OCI-LY3 (cell line): Measurements from ENCODE around the gene FAM184B.

Source experiments
- H2AFZ ChIP-seq: fragments of 200-600, 300-600 bp; shearing (Covaris generic); 2 replicates; pipeline ENCODE4 v1.6.0; 2014; ENCODE audit warnings: antibody characterized with exemption, low read depth, low read length
- H3K27ac ChIP-seq: fragments of 200-600, 300-600 bp; sonication (generic); 2 replicates; pipeline ENCODE4 v1.5.1; 2014; ENCODE audit warnings: mild to moderate bottlenecking, low read length, moderate library complexity, mixed read lengths
- H3K27me3 ChIP-seq: fragments of 200-600, 300-600 bp; sonication (generic); 2 replicates; pipeline ENCODE4 v1.6.1; 2014; ENCODE audit warnings: low read depth, low read length, mixed read lengths
- H3K36me3 ChIP-seq: fragments of 200-600, 300-600 bp; sonication (generic); replicated peaks from 2 replicates; pipeline ENCODE3; 2014; ENCODE audit warnings: low read depth, low read length, mixed read lengths
- H3K4me1 ChIP-seq: fragments of 300-600, 200-600 bp; sonication (generic); 2 replicates; pipeline ENCODE4 v1.6.1; 2014; ENCODE audit warnings: low read length, mixed read lengths
- H3K4me2 ChIP-seq: fragments of 200-600, 300-600 bp; sonication (generic); 2 replicates; pipeline ENCODE4 v1.6.1; 2014; ENCODE audit warnings: low read length, mixed read lengths
- H3K4me3 ChIP-seq: fragments of 300-600, 200-600 bp; sonication (generic); 2 replicates; pipeline ENCODE4 v1.5.1; 2014; ENCODE audit warnings: antibody characterized with exemption, mild to moderate bottlenecking, low read length, moderate library complexity
- H3K79me2 ChIP-seq: fragments of 300-600, 200-600 bp; shearing (Covaris generic); 2 replicates; pipeline ENCODE4 v1.6.1; 2014; ENCODE audit warnings: mild to moderate bottlenecking, low read length, mixed read lengths
- H3K9ac ChIP-seq: fragments of 300-600, 200-600 bp; shearing (Covaris generic); 2 replicates; pipeline ENCODE4 v1.6.0; 2014; ENCODE audit warnings: mild to moderate bottlenecking, low read length, moderate library complexity
- H3K9me3 ChIP-seq: fragments of 200-600, 300-600 bp; shearing (Covaris generic); 2 replicates; pipeline ENCODE4 v1.6.1; 2014; ENCODE audit warnings: low read length, mixed read lengths; ENCODE audit not compliant: insufficient read depth
- H4K20me1 ChIP-seq: fragments of 200-600, 300-600 bp; sonication (generic); 2 replicates; pipeline ENCODE4 v1.6.1; 2016; ENCODE audit warnings: low read length, mixed read lengths; ENCODE audit not compliant: insufficient read depth
- EZH2phosphoT487 ChIP-seq: fragments of 200-600 bp; shearing (Covaris generic); IDR thresholded peaks from 2 replicates; pipeline ENCODE4 v1.6.1; 2018; ENCODE audit warnings: antibody characterized with exemption, mixed run types, low read depth
- TF ChIP-seq, protein P1 (sequence below): fragments of 200-600, 300-600 bp; sonication (generic); IDR thresholded peaks from 2 replicates; pipeline ENCODE4 v1.5.1; 2014; ENCODE audit warnings: antibody characterized with exemption, low read length, low read depth

The FAM184B gene

GRCh38 chr4:17763931-17764330, 17.5 kb downstream of the FAM184B start:
- Histone ChIP-seq H3K27ac (no peak overlapping the region), H3K4me2 (no peak overlapping the region), H2AFZ (no peak overlapping the region), H4K20me1 (no peaks in the 10 kb centered on the region), H3K79me2 (no peaks in the 10 kb centered on the region), H3K27me3 (no peaks in the 10 kb centered on the region), H3K4me1 (no peaks in the 10 kb centered on the region), H3K4me3 (no peak overlapping the region), H3K9me3 (no peaks in the 10 kb centered on the region), H3K36me3 (no peaks in the 10 kb centered on the region), H3K9ac (no peak overlapping the region)
- TF ChIP-seq, protein P1, sequence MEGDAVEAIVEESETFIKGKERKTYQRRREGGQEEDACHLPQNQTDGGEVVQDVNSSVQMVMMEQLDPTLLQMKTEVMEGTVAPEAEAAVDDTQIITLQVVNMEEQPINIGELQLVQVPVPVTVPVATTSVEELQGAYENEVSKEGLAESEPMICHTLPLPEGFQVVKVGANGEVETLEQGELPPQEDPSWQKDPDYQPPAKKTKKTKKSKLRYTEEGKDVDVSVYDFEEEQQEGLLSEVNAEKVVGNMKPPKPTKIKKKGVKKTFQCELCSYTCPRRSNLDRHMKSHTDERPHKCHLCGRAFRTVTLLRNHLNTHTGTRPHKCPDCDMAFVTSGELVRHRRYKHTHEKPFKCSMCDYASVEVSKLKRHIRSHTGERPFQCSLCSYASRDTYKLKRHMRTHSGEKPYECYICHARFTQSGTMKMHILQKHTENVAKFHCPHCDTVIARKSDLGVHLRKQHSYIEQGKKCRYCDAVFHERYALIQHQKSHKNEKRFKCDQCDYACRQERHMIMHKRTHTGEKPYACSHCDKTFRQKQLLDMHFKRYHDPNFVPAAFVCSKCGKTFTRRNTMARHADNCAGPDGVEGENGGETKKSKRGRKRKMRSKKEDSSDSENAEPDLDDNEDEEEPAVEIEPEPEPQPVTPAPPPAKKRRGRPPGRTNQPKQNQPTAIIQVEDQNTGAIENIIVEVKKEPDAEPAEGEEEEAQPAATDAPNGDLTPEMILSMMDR: no peak
- TF ChIP-seq EZH2phosphoT487: no peak

DNA sequence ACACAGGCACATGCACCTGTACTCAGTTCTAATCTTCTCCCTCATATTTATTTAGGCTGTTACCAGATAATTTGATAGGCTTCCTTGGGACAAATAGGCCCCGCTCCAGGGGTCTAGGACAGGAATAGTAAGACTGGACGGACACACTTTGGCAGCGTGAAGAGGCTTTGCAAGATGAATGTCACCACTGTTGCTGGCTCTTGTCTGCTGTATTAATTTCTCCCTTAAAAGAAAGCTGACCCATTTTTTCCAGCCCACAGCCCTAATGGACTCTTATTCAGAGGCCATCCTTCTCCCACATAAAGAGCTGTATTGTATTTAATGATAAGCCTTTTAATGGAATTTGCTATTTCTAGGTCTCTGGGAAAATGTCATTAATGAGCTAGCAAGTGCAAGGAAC, 18.0 kb downstream of the FAM184B start:
- no peaks in the 10 kb centered on the region for H3K4me1 ChIP-seq
- H4K20me1 ChIP-seq: no peaks in the 10 kb centered on the region
- no peak for TF ChIP-seq EZH2phosphoT487
- TF ChIP-seq, protein P1: no peak

DNA sequence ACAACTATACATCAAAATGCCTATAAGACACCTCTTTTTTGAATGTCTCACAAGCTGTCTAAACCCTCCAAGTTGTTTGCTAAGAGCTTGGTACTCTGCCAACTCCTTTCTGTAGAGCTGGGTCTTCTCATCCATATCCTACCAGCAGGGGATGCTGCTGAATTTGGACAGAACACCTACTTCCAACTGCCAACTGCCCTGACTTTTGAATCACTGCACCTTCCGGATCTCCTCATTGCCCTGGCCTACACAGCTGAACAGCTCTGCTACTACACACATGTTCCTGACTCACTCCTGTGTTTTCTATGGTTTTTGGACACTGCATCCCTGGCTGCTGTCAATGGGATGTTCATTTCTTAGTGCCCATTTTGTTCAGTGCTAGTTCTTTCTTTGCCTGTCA, 18.7 kb downstream of the FAM184B start:
- no peak overlapping the region for H3K9ac ChIP-seq

More for the DNA sequence above, 18.0 kb downstream of the FAM184B start:
- no peak overlapping the region for H2AFZ ChIP-seq
- H3K36me3 ChIP-seq: no peaks in the 10 kb centered on the region
- no peaks in the 10 kb centered on the region for H3K79me2 ChIP-seq
- H3K4me3 ChIP-seq: no peak overlapping the region
- H3K27me3 ChIP-seq: no peaks in the 10 kb centered on the region
- no peak overlapping the region for H3K9ac ChIP-seq
- H3K27ac ChIP-seq: no peak overlapping the region
- H3K4me2 ChIP-seq: no peak overlapping the region
- no peaks in the 10 kb centered on the region for H3K9me3 ChIP-seq

DNA sequence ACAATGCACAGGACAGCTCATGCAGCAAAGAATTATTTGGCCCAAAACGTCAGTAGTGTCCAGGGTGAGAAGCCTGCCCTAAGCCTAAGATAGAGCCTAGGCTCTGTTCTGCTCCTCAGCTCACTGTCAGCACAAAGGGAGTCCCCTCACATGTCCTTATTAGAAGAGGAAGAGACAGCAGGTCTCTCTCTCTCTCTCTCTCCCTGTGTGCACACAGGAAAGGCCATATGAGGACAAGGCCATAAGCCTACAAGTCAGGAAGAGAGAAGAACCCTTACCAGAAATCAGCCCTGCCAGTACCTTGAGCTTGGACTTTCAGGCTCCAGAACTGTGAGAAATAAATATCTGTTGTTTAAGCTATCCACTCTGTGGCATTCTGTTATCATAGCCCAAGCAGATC, 20.4 kb downstream of the FAM184B start:
- H3K9me3 ChIP-seq: no peaks in the 10 kb centered on the region
- H3K79me2 ChIP-seq: no peaks in the 10 kb centered on the region
- no peak for TF ChIP-seq EZH2phosphoT487
- TF ChIP-seq, protein P1: no peak

More for the DNA sequence above, 18.7 kb downstream of the FAM184B start:
- Histone ChIP-seq H2AFZ (no peak overlapping the region), H3K4me1 (no peaks in the 10 kb centered on the region), H3K9me3 (no peaks in the 10 kb centered on the region), H3K36me3 (no peaks in the 10 kb centered on the region), H4K20me1 (no peaks in the 10 kb centered on the region), H3K27ac (no peak overlapping the region), H3K79me2 (no peaks in the 10 kb centered on the region), H3K4me3 (no peak overlapping the region), H3K27me3 (no peaks in the 10 kb centered on the region), H3K4me2 (no peak overlapping the region)
- TF ChIP-seq EZH2phosphoT487: no peak
- TF ChIP-seq, protein P1: no peak

More for the DNA sequence above, 20.4 kb downstream of the FAM184B start:
- no peak overlapping the region for H3K9ac ChIP-seq
- H4K20me1 ChIP-seq: no peaks in the 10 kb centered on the region
- H3K27me3 ChIP-seq: no peaks in the 10 kb centered on the region
- H3K4me1 ChIP-seq: no peaks in the 10 kb centered on the region
- no peak overlapping the region for H2AFZ ChIP-seq
- H3K36me3 ChIP-seq: no peaks in the 10 kb centered on the region
- no peak overlapping the region for H3K4me3 ChIP-seq
- H3K27ac ChIP-seq: no peak overlapping the region
- H3K4me2 ChIP-seq: no peak overlapping the region
